HTR-8/SVneo (cell line): ENCODE results near the gene OBSL1.

Experiments
- DNase-seq: peaks from one replicate; pipeline ENCODE4 v3.0.0; 2011; ENCODE audit warnings: low spot score, mixed read lengths; ENCODE audit not compliant: insufficient read length
- FAIRE-seq: peaks from 2 replicates; lab custom pipeline; 2011; peaks lifted over from hg19 to GRCh38; lab: Jason Lieb, UNC

OBSL1 gene

GRCh38 chr2:219517954-219518778 is 53.2 kb downstream of the OBSL1 start:
- no peak for FAIRE-seq
- DNase-seq: no peak

GRCh38 chr2:219516888-219517287 is 54.5 kb downstream of the OBSL1 start:
- no peak for DNase-seq
- no peak for FAIRE-seq

GRCh38 chr2:219515874-219516629 is 55.3 kb downstream of the OBSL1 start:
- DNase-seq: no peak
- no peak for FAIRE-seq

GRCh38 chr2:219514836-219515235 is 56.5 kb downstream of the OBSL1 start:
- FAIRE-seq: no peak

GRCh38 chr2:219514196-219514761 is 57.1 kb downstream of the OBSL1 start, which contains the start of gene ASIC4:
Gene ASIC4 (plus strand): TSS chr2:219514482. CDS start chr2:219514725, 243 bp downstream.
- DNase-seq (no peak), FAIRE-seq (no peak)

More at GRCh38 chr2:219514836-219515235, 56.5 kb downstream of the OBSL1 start:
- no peak for DNase-seq

- FAIRE-seq (no peak), DNase-seq (no peak)
Measured at GRCh38 chr2:219513787-219514186, 57.6 kb downstream of the OBSL1 start.

GRCh38 chr2:219512524-219513216 is 58.7 kb downstream of the OBSL1 start:
- no peak for DNase-seq
- FAIRE-seq: no peak

GRCh38 chr2:219511547-219512325 is 59.6 kb downstream of the OBSL1 start:
- FAIRE-seq: no peak

GRCh38 chr2:219510512-219511135 is 60.7 kb downstream of the OBSL1 start:
- DNase-seq (no peak), FAIRE-seq (no peak)

More at GRCh38 chr2:219511547-219512325, 59.6 kb downstream of the OBSL1 start:
- no peak for DNase-seq

- FAIRE-seq: no peak
- DNase-seq: peak; percentile 45
Measured at GRCh38 chr2:219509780-219510511, 61.4 kb downstream of the OBSL1 start.

- FAIRE-seq (no peak), DNase-seq (no peak)
Measured at GRCh38 chr2:219508971-219509779, 62.2 kb downstream of the OBSL1 start.

- DNase-seq: no peak
- no peak for FAIRE-seq
Measured at GRCh38 chr2:219508444-219508734, 63.0 kb downstream of the OBSL1 start.

- FAIRE-seq (no peak), DNase-seq (no peak)
Measured at GRCh38 chr2:219507581-219508443, 63.5 kb downstream of the OBSL1 start.

GRCh38 chr2:219506802-219507526 is 64.4 kb downstream of the OBSL1 start:
- no peak for FAIRE-seq
- no peak for DNase-seq

GRCh38 chr2:219506153-219506801 is 65.1 kb downstream of the OBSL1 start:
- DNase-seq (no peak), FAIRE-seq (no peak)

GRCh38 chr2:219505585-219505984 is 65.8 kb downstream of the OBSL1 start:
- no peak for DNase-seq
- FAIRE-seq: no peak
